H9 (cell line): ENCODE measurements around the gene EIF5A2. TPM values are rescaled to one million over a fixed set of nuclear protein-coding genes. Genes with fewer than 3 reads are reported as not detected.
"Not testable (repeated sequence)": the region's sequence is repeated elsewhere in the genome, so short reads cannot be mapped to it uniquely, and the experiment has no call there.

ENCODE experiments used
- DNase-seq: peaks from one replicate; pipeline ENCODE4 v3.0.0-alpha.2; 2017
- H2AFZ ChIP-seq: one replicate; pipeline ENCODE4 v1.6.1; 2013; ENCODE audit warnings: mild to moderate bottlenecking, low read length, control low read depth, moderate library complexity
- H2AK5ac ChIP-seq: 2 replicates; pipeline ENCODE4 v1.6.1; 2013; ENCODE audit warnings: low read length, control low read depth, mixed read lengths; ENCODE audit not compliant: insufficient read length
- H2BK120ac ChIP-seq: one replicate; pipeline ENCODE4 v1.6.1; 2013; ENCODE audit warnings: low read depth, mild to moderate bottlenecking, low read length, control low read depth, inconsistent platforms; ENCODE audit not compliant: poor library complexity, severe bottlenecking
- H2BK12ac ChIP-seq: 2 replicates; pipeline ENCODE4 v1.6.1; 2013; ENCODE audit warnings: low read length, control low read depth, mixed read lengths, low read depth; ENCODE audit not compliant: insufficient read length
- H2BK15ac ChIP-seq: 2 replicates; pipeline ENCODE4 v1.6.1; 2013; ENCODE audit warnings: low read depth, low read length, control low read depth
- H2BK20ac ChIP-seq: one replicate; pipeline ENCODE4 v1.6.1; 2013; ENCODE audit warnings: low read depth, mild to moderate bottlenecking, low read length, control low read depth, inconsistent platforms; ENCODE audit not compliant: poor library complexity, severe bottlenecking
- H2BK5ac ChIP-seq: 2 replicates; pipeline ENCODE4 v1.6.1; 2013; ENCODE audit warnings: low read length, control low read depth, mixed read lengths; ENCODE audit not compliant: insufficient read length
- H3K14ac ChIP-seq: 2 replicates; pipeline ENCODE4 v1.6.1; 2013; ENCODE audit warnings: low read length, control low read depth; ENCODE audit not compliant: insufficient read depth
- H3K18ac ChIP-seq: 2 replicates; pipeline ENCODE4 v1.6.1; 2013; ENCODE audit warnings: low read depth, mild to moderate bottlenecking, mixed read lengths, low read length, control low read depth; ENCODE audit not compliant: insufficient read length
- H3K23ac ChIP-seq: 2 replicates; pipeline ENCODE4 v1.6.1; 2013; ENCODE audit warnings: low read length, control low read depth, mixed read lengths, low read depth; ENCODE audit not compliant: insufficient read length
- H3K23me2 ChIP-seq: 2 replicates; pipeline ENCODE4 v1.6.1; 2013; ENCODE audit warnings: low read depth, mild to moderate bottlenecking, mixed read lengths, low read length, control low read depth; ENCODE audit not compliant: insufficient read length, poor library complexity, severe bottlenecking
- H3K27ac ChIP-seq: 2 replicates; pipeline ENCODE4 v1.5.1; 2013; ENCODE audit warnings: low read length, control low read depth, mixed read lengths, low read depth; ENCODE audit not compliant: insufficient read length
- H3K27me3 ChIP-seq: 2 replicates; pipeline ENCODE4 v1.6.1; 2013; ENCODE audit warnings: low read length, control low read depth, inconsistent platforms; ENCODE audit not compliant: insufficient read depth
- H3K4ac ChIP-seq: 2 replicates; pipeline ENCODE4 v1.6.1; 2013; ENCODE audit warnings: low read depth, mild to moderate bottlenecking, control low read depth, inconsistent platforms, low read length, moderate library complexity
- H3K4me1 ChIP-seq: 2 replicates; pipeline ENCODE4 v1.6.1; 2013; ENCODE audit warnings: low read length, control low read depth, inconsistent platforms; ENCODE audit not compliant: insufficient read depth
- H3K4me2 ChIP-seq: 2 replicates; pipeline ENCODE4 v1.6.1; 2013; ENCODE audit warnings: low read length, control low read depth, mixed read lengths; ENCODE audit not compliant: insufficient read length, insufficient read depth
- H3K56ac ChIP-seq: 2 replicates; pipeline ENCODE4 v1.6.1; 2013; ENCODE audit warnings: low read depth, mild to moderate bottlenecking, mixed read lengths, low read length, control low read depth; ENCODE audit not compliant: insufficient read length
- H3K79me1 ChIP-seq: 2 replicates; pipeline ENCODE4 v1.6.1; 2013; ENCODE audit warnings: low read depth, mild to moderate bottlenecking, moderate library complexity, low read length, control low read depth, inconsistent platforms; ENCODE audit not compliant: insufficient read depth, poor library complexity, severe bottlenecking
- H3K79me2 ChIP-seq: 2 replicates; pipeline ENCODE4 v1.6.1; 2013; ENCODE audit warnings: low read length, control low read depth, inconsistent platforms; ENCODE audit not compliant: insufficient read depth
- H3K9ac ChIP-seq: 2 replicates; pipeline ENCODE4 v1.6.1; 2013; ENCODE audit warnings: low read length, control low read depth, mixed read lengths; ENCODE audit not compliant: insufficient read length; ENCODE audit errors: extremely low read depth
- H3K9me3 ChIP-seq: one replicate; pipeline ENCODE4 v1.6.1; 2013; ENCODE audit warnings: low read depth, low read length, inconsistent platforms; ENCODE audit not compliant: control insufficient read depth
- H3T11ph ChIP-seq: one replicate; pipeline ENCODE4 v1.6.1; 2013; ENCODE audit warnings: mild to moderate bottlenecking, low read length, control low read depth, inconsistent platforms
- H4K20me1 ChIP-seq: one replicate; pipeline ENCODE4 v1.6.1; 2013; ENCODE audit not compliant: control insufficient read depth, insufficient read length, insufficient read depth
- H4K5ac ChIP-seq: 2 replicates; pipeline ENCODE4 v1.6.1; 2013; ENCODE audit warnings: low read depth, mild to moderate bottlenecking, mixed read lengths, low read length, control low read depth; ENCODE audit not compliant: insufficient read length
- H4K8ac ChIP-seq: replicated peaks from 2 replicates; pipeline ENCODE4 v1.6.1; 2013; ENCODE audit warnings: low read length, control low read depth, mixed read lengths, low read depth; ENCODE audit not compliant: insufficient read length
- H4K91ac ChIP-seq: 2 replicates; pipeline ENCODE4 v1.6.1; 2013; ENCODE audit warnings: low read depth, mild to moderate bottlenecking, moderate library complexity, mixed read lengths, low read length, control low read depth; ENCODE audit not compliant: insufficient read length
- H3K27ac Mint-ChIP-seq, 3 experiments: 2 replicates in 2 of 3; 3 replicates in 1 of 3; pipeline ENCODE4 v1.8.0; 2020 to 2021; ENCODE audit warnings: mixed read lengths in 3 of 3, mild to moderate bottlenecking in 1 of 3, moderate library complexity in 1 of 3
- H3K27me3 Mint-ChIP-seq: 2 replicates; pipeline ENCODE4 v1.8.0; 2021; ENCODE audit warnings: low read depth, mild to moderate bottlenecking, moderate library complexity, mixed read lengths
- H3K36me3 Mint-ChIP-seq, 3 experiments: 2 replicates in 2 of 3; 3 replicates in 1 of 3; pipeline ENCODE4 v1.8.0; 2020 to 2021; ENCODE audit warnings: low read depth in 3 of 3, mixed read lengths in 3 of 3; ENCODE audit not compliant: insufficient read depth in 1 of 3
- H3K4me1 Mint-ChIP-seq, 2 experiments: 2 replicates each; pipeline ENCODE4 v1.8.0; 2020; ENCODE audit warnings: mixed read lengths in 2 of 2
- H3K4me3 Mint-ChIP-seq, 2 experiments: 2 replicates in 1 of 2; 3 replicates in 1 of 2; pipeline ENCODE4 v1.8.0; 2020 to 2021; ENCODE audit warnings: mild to moderate bottlenecking in 2 of 2, mixed read lengths in 2 of 2, moderate library complexity in 1 of 2
- H3K9me3 Mint-ChIP-seq, 2 experiments: 2 replicates in 1 of 2; 3 replicates in 1 of 2; pipeline ENCODE4 v1.8.0; 2020; ENCODE audit warnings: mild to moderate bottlenecking in 2 of 2, mixed read lengths in 2 of 2, moderate library complexity in 1 of 2
- WGBS: extraction: QIAGEN DNeasy Blood & Tissue Kit; methylation state at CpG from one replicate; pipeline ENCODE4 v1.1.7; 2013; ENCODE audit warnings: missing lambda C conversion rate, low lambda C conversion rate, mixed read lengths; ENCODE audit not compliant: insufficient read length; ENCODE audit errors: extremely low coverage; 5-methylcytosine and 5-hydroxymethylcytosine counted together
- total RNA-seq: library from RNA; stranded (reverse); gene quantifications from 2 replicates; pipeline ENCODE4 v1.2.1, GENCODE V29; 2021
- TF ChIP-seq, protein P1 (sequence below): fragments of 200-600 bp; sonication (generic); conservative IDR thresholded peaks from 3 replicates; pipeline ENCODE4 v1.8.0; 2021; ENCODE audit warnings: antibody characterized with exemption, mild to moderate bottlenecking

Gene EIF5A2
- total RNA-seq, 1 experiment from 2014 or later: 7.7 TPM

DNA sequence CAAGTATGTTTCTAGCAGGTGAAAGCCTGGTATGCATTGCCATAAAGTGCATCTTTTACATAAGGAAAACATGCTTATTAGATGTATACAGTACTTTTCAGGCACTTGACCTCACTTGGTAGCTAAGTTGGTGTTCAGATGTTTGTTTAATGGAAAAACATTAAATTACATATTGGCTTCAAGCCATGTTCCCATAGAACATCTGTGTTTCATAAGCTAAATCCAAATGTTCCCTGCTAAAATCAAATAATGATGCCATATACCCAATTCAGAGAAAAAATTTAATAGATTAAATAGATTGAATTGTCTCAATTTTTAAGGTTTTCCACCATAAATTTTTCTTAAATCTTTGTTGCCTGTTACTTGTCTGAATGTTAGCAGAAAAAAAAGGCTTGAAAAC, 19.3 kb downstream of the EIF5A2 start:
- Histone ChIP-seq H2BK5ac (no peak overlapping the region), H3K9ac (no peak overlapping the region), H4K5ac (no peak overlapping the region), H2BK20ac (no peak overlapping the region), H4K8ac (no peak overlapping the region), H3K18ac (no peak overlapping the region), H2BK12ac (no peak overlapping the region), H2AK5ac (no peak overlapping the region), H3K4ac (no peak overlapping the region), H3K79me2 (no peaks in the 10 kb centered on the region), H3K79me1 (no peaks in the 10 kb centered on the region), H3K27ac (no peak overlapping the region), H4K91ac (no peak overlapping the region), H3K4me2 (no peak overlapping the region), H3T11ph (no peak overlapping the region), H2BK15ac (no peak overlapping the region), H2BK120ac (no peak overlapping the region), H3K4me1 (no peaks in the 10 kb centered on the region), H3K23me2 (no peaks in the 10 kb centered on the region), H2AFZ (no peak overlapping the region), H3K14ac (no peak overlapping the region), H4K20me1 (no peaks in the 10 kb centered on the region), H3K56ac (no peak overlapping the region), H3K9me3 (no peaks in the 10 kb centered on the region), H3K23ac (no peak overlapping the region), H3K27me3 (no peaks in the 10 kb centered on the region)
- peaks cover 0 to 5% of the 10 kb centered on the region in 2 experiments for H3K4me1 Mint-ChIP-seq
- H3K36me3 Mint-ChIP-seq: peaks cover 5 to 6% (median 5%) of the 10 kb centered on the region in 3 experiments; a peak in 6 of 7 replicates
- H3K27ac Mint-ChIP-seq: no peak overlapping the region
- TF ChIP-seq, protein P1, sequence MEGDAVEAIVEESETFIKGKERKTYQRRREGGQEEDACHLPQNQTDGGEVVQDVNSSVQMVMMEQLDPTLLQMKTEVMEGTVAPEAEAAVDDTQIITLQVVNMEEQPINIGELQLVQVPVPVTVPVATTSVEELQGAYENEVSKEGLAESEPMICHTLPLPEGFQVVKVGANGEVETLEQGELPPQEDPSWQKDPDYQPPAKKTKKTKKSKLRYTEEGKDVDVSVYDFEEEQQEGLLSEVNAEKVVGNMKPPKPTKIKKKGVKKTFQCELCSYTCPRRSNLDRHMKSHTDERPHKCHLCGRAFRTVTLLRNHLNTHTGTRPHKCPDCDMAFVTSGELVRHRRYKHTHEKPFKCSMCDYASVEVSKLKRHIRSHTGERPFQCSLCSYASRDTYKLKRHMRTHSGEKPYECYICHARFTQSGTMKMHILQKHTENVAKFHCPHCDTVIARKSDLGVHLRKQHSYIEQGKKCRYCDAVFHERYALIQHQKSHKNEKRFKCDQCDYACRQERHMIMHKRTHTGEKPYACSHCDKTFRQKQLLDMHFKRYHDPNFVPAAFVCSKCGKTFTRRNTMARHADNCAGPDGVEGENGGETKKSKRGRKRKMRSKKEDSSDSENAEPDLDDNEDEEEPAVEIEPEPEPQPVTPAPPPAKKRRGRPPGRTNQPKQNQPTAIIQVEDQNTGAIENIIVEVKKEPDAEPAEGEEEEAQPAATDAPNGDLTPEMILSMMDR: no peak
- no peak overlapping the region for H3K4me3 Mint-ChIP-seq
- H3K9me3 Mint-ChIP-seq: peaks cover 4 to 5% of the 10 kb centered on the region in 2 experiments; a peak in 3 of 5 replicates
- no peaks in the 10 kb centered on the region for H3K27me3 Mint-ChIP-seq
- DNase-seq: no peak

DNA sequence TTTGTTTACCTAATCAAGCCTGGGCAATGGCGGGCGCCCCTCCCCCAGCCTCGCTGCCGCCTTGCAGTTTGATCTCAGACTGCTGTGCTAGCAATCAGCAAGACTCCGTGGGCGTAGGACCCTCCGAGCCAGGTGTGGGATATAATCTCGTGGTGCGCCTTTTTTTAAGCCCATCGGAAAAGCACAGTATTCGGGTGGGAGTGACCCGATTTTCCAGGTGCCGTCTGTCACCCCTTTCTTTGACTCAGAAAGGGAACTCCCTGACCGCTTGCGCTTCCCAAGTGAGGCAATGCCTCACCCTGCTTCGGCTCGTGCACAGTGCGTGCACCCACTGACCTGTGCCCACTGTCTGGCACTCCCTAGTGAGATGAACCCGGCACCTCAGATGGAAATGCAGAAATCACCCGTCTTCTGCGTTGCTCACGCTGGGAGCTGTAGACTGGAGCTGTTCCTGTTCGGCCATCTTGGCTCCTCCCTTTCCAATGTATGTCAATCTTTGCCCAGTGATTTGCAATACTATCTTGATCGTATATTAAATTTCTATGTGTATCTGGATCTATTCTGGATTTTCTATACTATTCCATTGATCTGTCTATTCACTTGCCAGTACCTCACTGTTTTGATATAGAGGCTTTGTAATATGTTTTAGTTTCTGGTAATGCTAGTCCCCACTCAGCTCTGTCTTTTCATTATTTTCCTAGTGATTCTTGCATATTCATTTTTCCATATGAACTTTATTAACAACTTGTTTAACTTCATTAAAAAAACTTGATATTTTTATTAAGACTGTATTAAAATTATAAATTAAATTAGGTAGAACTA, 24.1 kb downstream of the EIF5A2 start:
- H2BK12ac ChIP-seq, H3K36me3 Mint-ChIP-seq, H3K23ac ChIP-seq, H3K4me1 ChIP-seq, H2BK120ac ChIP-seq, H4K5ac ChIP-seq, H4K91ac ChIP-seq, H3K9me3 ChIP-seq, H2AK5ac ChIP-seq, H4K20me1 ChIP-seq, H3K14ac ChIP-seq, H3K27me3 ChIP-seq, H3K23me2 ChIP-seq, H3K79me2 ChIP-seq, DNase-seq, H3K79me1 ChIP-seq, H3K27ac ChIP-seq, H3K27me3 Mint-ChIP-seq, H3K9ac ChIP-seq, H3K56ac ChIP-seq, H3K4ac ChIP-seq, H3K4me2 ChIP-seq, H4K8ac ChIP-seq, H3T11ph ChIP-seq, H3K18ac ChIP-seq, H2BK5ac ChIP-seq, H3K9me3 Mint-ChIP-seq, H2BK15ac ChIP-seq, H2BK20ac ChIP-seq, H3K4me1 Mint-ChIP-seq, H2AFZ ChIP-seq: not testable (repeated sequence)
- H3K27ac Mint-ChIP-seq: peak overlapping the region; percentile 17 to 98 (median 96); a peak in 6 of 7 replicates
- WGBS: no CpG with 5 or more reads among the region's 24 CpGs
- peak overlapping the region; percentile 53 to 72 for H3K4me3 Mint-ChIP-seq
